GM12878 (cell line): ENCODE results near the gene GPLD1. TPM values are rescaled to one million over a fixed set of nuclear protein-coding genes. Genes with fewer than 3 reads are reported as not detected.

Source experiments
- ATAC-seq: fragments of 200-7000 bp; cut with Tn5 transposase; 3 replicates; pipeline ENCODE4 v1.9.1; 2020; ENCODE audit warnings: mild to moderate bottlenecking, moderate library complexity
- BruUV-seq: library from RNA; stranded (reverse); fragments of 400-500 nt; replicated peaks from 2 replicates; lab custom pipeline; 2021; lab: Mats Ljungman, UMichigan
- CTCF ChIA-PET: fragments of 300-600 bp; sonication (Branson Sonifier 250); formaldehyde crosslinking; extraction: SDS; loops from one replicate; lab custom pipeline; 2021; ENCODE audit warnings: inconsistent platforms; lab: Yijun Ruan, JAX
- POLR2A ChIA-PET: fragments of 350-600 bp; formaldehyde crosslinking; extraction: SDS; loops from one replicate; lab custom pipeline; 2021; ENCODE audit warnings: inconsistent platforms; lab: Charles Lee
- RAD21 ChIA-PET: fragments of 300-600 bp; sonication (Branson Sonifier 250); formaldehyde crosslinking; loops from one replicate; lab custom pipeline; 2023; ENCODE audit warnings: antibody characterized with exemption; ENCODE audit not compliant: unreplicated experiment; lab: Charles Lee
- SMC1A ChIA-PET: fragments of 300-600 bp; sonication (Branson Sonifier 250); formaldehyde crosslinking; loops from one replicate; lab custom pipeline; 2023; ENCODE audit not compliant: unreplicated experiment, uncharacterized antibody; lab: Charles Lee
- DNase-seq: peaks from one replicate; pipeline ENCODE4 v3.0.0-alpha.2; 2011; ENCODE audit warnings: low read depth, low spot score
- FAIRE-seq: peaks from 3 replicates; lab custom pipeline; 2011; peaks lifted over from hg19 to GRCh38; lab: Jason Lieb, UNC
- H2AFZ ChIP-seq: 2 replicates; pipeline ENCODE4 v1.6.0; 2011; ENCODE audit warnings: low read depth, low read length, control low read depth; ENCODE audit not compliant: control insufficient read depth
- H3K27ac ChIP-seq: 2 replicates; pipeline ENCODE4 v1.5.1; 2011; ENCODE audit warnings: control low read depth; ENCODE audit not compliant: control insufficient read depth, insufficient read depth
- H3K27me3 ChIP-seq, 2 experiments: replicated peaks in 1 of 2; 2 replicates each; pipeline versions ENCODE4 v1.6.0 to v1.6.1; 2011; ENCODE audit warnings: low read length in 1 of 2; ENCODE audit not compliant: control insufficient read depth in 2 of 2, insufficient read depth in 2 of 2
- H3K36me3 ChIP-seq, 2 experiments: 2 replicates each; pipeline ENCODE4 v1.5.1; 2011; ENCODE audit warnings: low read length in 1 of 2; ENCODE audit not compliant: control insufficient read depth in 2 of 2, insufficient read depth in 2 of 2
- H3K4me1 ChIP-seq: 2 replicates; pipeline ENCODE4 v1.6.1; 2011; ENCODE audit warnings: mild to moderate bottlenecking, low read length, moderate library complexity, mixed read lengths; ENCODE audit not compliant: control insufficient read depth, insufficient read depth
- H3K4me2 ChIP-seq: 2 replicates; pipeline ENCODE4 v1.6.0; 2011; ENCODE audit warnings: control low read depth; ENCODE audit not compliant: control insufficient read depth, insufficient read depth
- H3K4me3 ChIP-seq: fragments of 200-600 bp; sonication (generic); 2 replicates; pipeline ENCODE4 v1.5.1; 2016
- H3K79me2 ChIP-seq: 2 replicates; pipeline ENCODE4 v1.6.0; 2011; ENCODE audit warnings: low read length; ENCODE audit not compliant: control insufficient read depth, insufficient read depth
- H3K9ac ChIP-seq: 2 replicates; pipeline ENCODE4 v1.8.0; 2011; ENCODE audit warnings: low read length, control low read depth, mixed read lengths; ENCODE audit not compliant: control insufficient read depth, insufficient read depth
- H3K9me3 ChIP-seq: replicated peaks from 3 replicates; pipeline ENCODE4 v1.5.1; 2011; ENCODE audit warnings: mild to moderate bottlenecking, low read length; ENCODE audit not compliant: control insufficient read depth, insufficient read depth
- H4K20me1 ChIP-seq: 2 replicates; pipeline ENCODE4 v1.6.0; 2011; ENCODE audit not compliant: control insufficient read depth, insufficient read depth
- IKZF2 ChIP-seq, 2 experiments: fragments of 450-650 bp; IDR thresholded peaks; 2 replicates each; pipeline ENCODE4 v1.6.1; 2017; ENCODE audit warnings: mild to moderate bottlenecking in 2 of 2, moderate library complexity in 2 of 2
- IRF4 ChIP-seq: IDR thresholded peaks from 2 replicates; pipeline ENCODE4 v1.6.1; 2011; ENCODE audit warnings: low read depth, low read length
- LARP7 ChIP-seq: fragments of 450-650 bp; IDR thresholded peaks from 2 replicates; pipeline ENCODE4 v1.6.1; 2017; ENCODE audit warnings: mild to moderate bottlenecking
- MYC ChIP-seq: IDR thresholded peaks from 2 replicates; pipeline ENCODE4 v1.6.1; 2011; ENCODE audit warnings: mild to moderate bottlenecking, low read length, moderate library complexity, inconsistent platforms; ENCODE audit not compliant: insufficient read depth, insufficient replicate concordance, insufficient read length, severe bottlenecking
- NFYB ChIP-seq: IDR thresholded peaks from 2 replicates; pipeline ENCODE4 v1.6.1; 2011; ENCODE audit warnings: low read depth, mild to moderate bottlenecking, low read length, improper control_type of control experiment, moderate library complexity; ENCODE audit not compliant: insufficient read depth
- NR2C2 ChIP-seq: IDR thresholded peaks from 2 replicates; pipeline ENCODE4 v1.6.1; 2011; ENCODE audit warnings: borderline replicate concordance, low read depth; ENCODE audit not compliant: control insufficient read depth, insufficient read length
- RB1 ChIP-seq: fragments of 450-650 bp; formaldehyde crosslinking; IDR thresholded peaks from 2 replicates; pipeline ENCODE4 v1.6.1; 2017; ENCODE audit warnings: mild to moderate bottlenecking, borderline replicate concordance
- SREBF1 ChIP-seq: IDR thresholded peaks from 2 replicates; pipeline ENCODE4 v1.6.1; 2012; ENCODE audit warnings: mild to moderate bottlenecking, low read length
- ZNF592 ChIP-seq: fragments of 450-650 bp; IDR thresholded peaks from 2 replicates; pipeline ENCODE4 v1.6.1; 2017; ENCODE audit warnings: mild to moderate bottlenecking, moderate library complexity
- ZNF687 ChIP-seq: fragments of 450-650 bp; IDR thresholded peaks from 2 replicates; pipeline ENCODE4 v1.6.1; 2017; ENCODE audit warnings: mild to moderate bottlenecking, moderate library complexity
- WGBS: methylation state at CpG from one replicate; pipeline ENCODE4 v1.1.6; 2016; ENCODE audit warnings: low lambda C conversion rate; ENCODE audit not compliant: insufficient replicate concordance, insufficient coverage; ENCODE audit errors: missing lambda C conversion rate; 5-methylcytosine and 5-hydroxymethylcytosine counted together
- in situ Hi-C: fragments of 300-500 bp; cut with MboI; formaldehyde crosslinking; loops from 9 replicates; pipeline ENCODE4 v1.14.3; 2018; ENCODE audit warnings: mixed read lengths
- intact Hi-C: fragments of 100-400 bp; cut with micrococcal nuclease; formaldehyde crosslinking; loops from one replicate; pipeline ENCODE4 v1.14.2; 2022; ENCODE audit not compliant: unreplicated experiment
- polyA plus RNA-seq, 11 experiments: library from polyadenylated mRNA; depleted of rRNA in 4 of 11; unstranded in 6 of 11; stranded (reverse) in 5 of 11; fragments of >200 nt; fragmentation: Nextera tagmentation in 4 of 11; fragmentation: Illumina TruSeq in 1 of 11; extraction: Ambion mirVana in 4 of 11; extraction: Trizol in 1 of 11; gene quantifications; 1 replicate in 1 of 11; 2 replicates in 10 of 11; pipeline versions ENCODE4 v1.2.1 to v1.2.3, GENCODE V29; 2011 to 2016; ENCODE audit warnings: inconsistent platforms in 2 of 11, missing spikeins in 2 of 11, low read depth in 1 of 11
- total RNA-seq, 4 experiments: library from RNA; depleted of rRNA in 3 of 4; stranded (reverse); fragments of >200 nt in 3 of 4; fragmentation: Illumina TruSeq in 1 of 4; extraction: Trizol in 1 of 4; gene quantifications; 2 replicates each; pipeline versions ENCODE4 v1.2.1 to v1.2.3, GENCODE V29; 2013 to 2021

Gene GPLD1
- total and polyA plus RNA-seq, 10 of the 15 experiments (the other 5 are each of a cell fraction or from before 2014, with no cell fraction given) = 0.04 to 1.0 (median 0.69) TPM

DNA sequence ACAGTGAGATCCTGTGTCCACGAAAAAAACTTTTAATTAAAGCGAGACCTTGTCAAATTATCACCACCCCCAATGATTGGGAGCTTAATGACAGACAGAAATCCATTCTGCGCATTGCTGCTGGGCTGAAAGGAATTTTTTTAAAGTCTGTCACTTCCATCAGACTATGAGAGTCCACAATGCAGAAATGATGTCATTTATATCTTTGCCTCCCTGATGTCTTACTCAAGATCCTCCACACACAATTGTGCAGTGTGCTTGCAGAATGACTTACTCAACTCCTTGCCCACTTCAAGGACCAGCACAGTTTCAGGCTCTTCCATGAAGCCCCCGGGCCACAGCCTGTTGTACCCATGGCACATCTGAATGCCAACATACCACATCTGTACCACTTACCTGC is 41.0 kb downstream of the GPLD1 start (continued):
- TF ChIP-seq ZNF592 = no peak
- TF ChIP-seq, all 136 proteins: peak for 0

GRCh38 chr6:24446670-24447069 is 42.7 kb downstream of the GPLD1 start:
- no peak overlapping the region for H2AFZ ChIP-seq
- no peak overlapping the region for H3K27ac ChIP-seq
- ChIA-PET POLR2A (no interaction called here), SMC1A (no interaction called here), RAD21 (no interaction called here), CTCF (no interaction called here)
- H3K9me3 ChIP-seq = no peaks in the 10 kb centered on the region
- H3K4me2 ChIP-seq = no peak overlapping the region
- no peaks in the 10 kb centered on the region for H3K4me1 ChIP-seq
- H3K79me2 ChIP-seq = no peaks in the 10 kb centered on the region
- ATAC-seq = no peak
- intact Hi-C loops (no loop called here), in situ Hi-C loops (no loop called here)
- H3K4me3 ChIP-seq = no peak overlapping the region
- no peak for DNase-seq
- no peaks in the 10 kb centered on the region for H3K36me3 ChIP-seq
- WGBS = 58% methylated on average over 7 of the region's 7 CpGs
- no peak for TF ChIP-seq LARP7
- TF ChIP-seq IRF4 = no peak
- TF ChIP-seq NR2C2 = no peak
- TF ChIP-seq MYC = no peak
- TF ChIP-seq SREBF1 = no peak
- TF ChIP-seq ZNF687 = no peak
- no peak for TF ChIP-seq IKZF2 (IDR thresholded peaks at IDR 0.05)
- no peak for TF ChIP-seq NFYB
- TF ChIP-seq RB1 = no peak
- BruUV-seq = no TSS peak
- H4K20me1 ChIP-seq = no peaks in the 10 kb centered on the region
- FAIRE-seq = no peak
- no peaks in the 10 kb centered on the region; a peak in 1 of 4 replicates for H3K27me3 ChIP-seq
- H3K9ac ChIP-seq = no peak overlapping the region
